ENCODE results near the gene TMED4. TPM values are rescaled to one million over a fixed set of nuclear protein-coding genes. Genes with fewer than 3 reads are reported as not detected.

Gene TMED4
- total and polyA plus RNA-seq, 10 of the 15 experiments (the other 5 are each of a cell fraction or from before 2014, with no cell fraction given) = 20.8 to 71.3 (median 51.0) TPM

GRCh38 chr7:44618045-44618444 is 36.0 kb upstream of the TMED4 start:
- Histone ChIP-seq H3K4me3 (no peak overlapping the region), H3K4me1 (ENCODE audit: control insufficient read depth, insufficient read depth, low read length) (peaks cover 53% of the 10 kb centered on the region), H2AFZ (ENCODE audit: control insufficient read depth, low read depth, low read length) (no peak overlapping the region), H3K4me2 (ENCODE audit: control insufficient read depth, insufficient read depth) (peak overlapping the region; percentile 50), H3K27me3 (replicated peaks in 1 of 2; ENCODE audit: control insufficient read depth in 2 of 2, insufficient read depth in 2 of 2, low read length in 1 of 2) (no peaks in the 10 kb centered on the region), H3K9me3 (replicated peaks; ENCODE audit: control insufficient read depth, insufficient read depth, low read length) (no peaks in the 10 kb centered on the region), H3K27ac (ENCODE audit: control insufficient read depth, insufficient read depth) (peak overlapping the region; percentile 65), H3K79me2 (ENCODE audit: control insufficient read depth, insufficient read depth, low read length) (peaks cover 89% of the 10 kb centered on the region), H4K20me1 (ENCODE audit: control insufficient read depth, insufficient read depth) (no peaks in the 10 kb centered on the region), H3K9ac (ENCODE audit: control insufficient read depth, insufficient read depth, low read length) (0 out of 2 replicates have a peak overlapping the region, but pooled peaks have one; percentile 21), H3K36me3 (ENCODE audit: control insufficient read depth in 2 of 2, insufficient read depth in 2 of 2, low read length in 1 of 2) (peaks cover 0 to 9% of the 10 kb centered on the region in 2 experiments; a peak in 2 of 4 replicates)
- no peak for TF ChIP-seq CHD2 (IDR thresholded peaks at IDR 0.05; ENCODE audit: borderline replicate concordance, low read depth, low read length)
- TF ChIP-seq SUZ12 (IDR thresholded peaks at IDR 0.05; ENCODE audit: unreplicated experiment) = no peak
- TF ChIP-seq ZBTB40 (IDR thresholded peaks at IDR 0.05; ENCODE audit: borderline replicate concordance) = peak; percentile 78
- no peak for ATAC-seq
- POLR2A ChIA-PET = interaction anchor here (0.6 to 3.2 kb wide), 5 partner anchors 11 to 132 kb away, joined by 3 to 28 read pairs (median 9); partner anchors contain the start of genes OGDH and ZMIZ2
- no peak for FAIRE-seq
- SMC1A ChIA-PET (ENCODE audit: uncharacterized antibody, unreplicated experiment) = interaction anchor here (1.3 to 2.7 kb wide), 4 partner anchors 11 to 19 kb away, joined by 3 to 13 read pairs (median 5); partner anchors contain the start of gene OGDH
- 0% methylated on average over 1 of the region's 1 CpG for WGBS (ENCODE audit: insufficient coverage, insufficient replicate concordance, low lambda C conversion rate, missing lambda C conversion rate)
- CTCF ChIA-PET = no interaction called here
- no TSS peak for BruUV-seq (replicated peaks)
- DNase-seq (ENCODE audit: low read depth, low spot score) = no peak
- RAD21 ChIA-PET (ENCODE audit: unreplicated experiment) = interaction anchor here (1.2 to 10.1 kb wide), 3 partner anchors 11 to 132 kb away, joined by 3 to 130 read pairs (median 5); partner anchors contain the start of gene OGDH
- in situ Hi-C loops (cut with MboI) = no loop called here
- intact Hi-C loops (cut with micrococcal nuclease; ENCODE audit: unreplicated experiment) = no loop called here
